GM13977 (cell line): Measurements from ENCODE around the gene KDELR3.

ENCODE experiments used
- DNase-seq: peaks from one replicate; pipeline ENCODE4 v3.0.0; 2012; ENCODE audit warnings: low spot score
- in situ Hi-C: fragments of 300-500 bp; cut with MboI; formaldehyde crosslinking; loops from one replicate; pipeline ENCODE4 v1.12.0; 2022; ENCODE audit warnings: low sequenced_read_pairs, low pct_unique_long_range_greater_than_20kb, mixed read lengths, inconsistent platforms; ENCODE audit not compliant: unreplicated experiment
- TF ChIP-seq, protein P1 (sequence below): IDR thresholded peaks from 2 replicates; pipeline ENCODE4 v1.5.1; 2012; ENCODE audit warnings: mild to moderate bottlenecking, control low read depth; ENCODE audit not compliant: insufficient read depth; ENCODE audit errors: extremely low read depth, missing control alignments

Gene KDELR3

DNA sequence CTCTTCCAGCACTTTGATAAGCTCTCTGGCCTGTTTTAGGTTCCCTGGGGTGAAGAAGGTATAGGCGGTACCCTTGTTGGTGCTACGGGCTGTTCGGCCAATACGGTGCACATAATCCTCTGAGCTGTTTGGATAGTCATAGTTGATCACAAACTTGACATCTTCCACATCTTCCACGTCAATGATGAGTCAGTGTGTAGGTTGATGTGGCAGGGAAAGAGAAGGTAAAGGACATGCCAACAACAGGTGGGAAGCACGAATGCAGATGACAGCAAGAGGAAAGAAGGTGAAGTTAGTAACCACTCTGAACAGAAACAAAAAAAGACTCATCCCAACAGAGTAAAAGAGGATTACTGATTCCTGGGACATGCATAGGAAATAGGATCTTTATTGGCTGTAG, 20.1 kb downstream of the KDELR3 start:
- no peak for DNase-seq
- in situ Hi-C loops = no loop called here
- TF ChIP-seq, protein P1, sequence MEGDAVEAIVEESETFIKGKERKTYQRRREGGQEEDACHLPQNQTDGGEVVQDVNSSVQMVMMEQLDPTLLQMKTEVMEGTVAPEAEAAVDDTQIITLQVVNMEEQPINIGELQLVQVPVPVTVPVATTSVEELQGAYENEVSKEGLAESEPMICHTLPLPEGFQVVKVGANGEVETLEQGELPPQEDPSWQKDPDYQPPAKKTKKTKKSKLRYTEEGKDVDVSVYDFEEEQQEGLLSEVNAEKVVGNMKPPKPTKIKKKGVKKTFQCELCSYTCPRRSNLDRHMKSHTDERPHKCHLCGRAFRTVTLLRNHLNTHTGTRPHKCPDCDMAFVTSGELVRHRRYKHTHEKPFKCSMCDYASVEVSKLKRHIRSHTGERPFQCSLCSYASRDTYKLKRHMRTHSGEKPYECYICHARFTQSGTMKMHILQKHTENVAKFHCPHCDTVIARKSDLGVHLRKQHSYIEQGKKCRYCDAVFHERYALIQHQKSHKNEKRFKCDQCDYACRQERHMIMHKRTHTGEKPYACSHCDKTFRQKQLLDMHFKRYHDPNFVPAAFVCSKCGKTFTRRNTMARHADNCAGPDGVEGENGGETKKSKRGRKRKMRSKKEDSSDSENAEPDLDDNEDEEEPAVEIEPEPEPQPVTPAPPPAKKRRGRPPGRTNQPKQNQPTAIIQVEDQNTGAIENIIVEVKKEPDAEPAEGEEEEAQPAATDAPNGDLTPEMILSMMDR = no peak

DNA sequence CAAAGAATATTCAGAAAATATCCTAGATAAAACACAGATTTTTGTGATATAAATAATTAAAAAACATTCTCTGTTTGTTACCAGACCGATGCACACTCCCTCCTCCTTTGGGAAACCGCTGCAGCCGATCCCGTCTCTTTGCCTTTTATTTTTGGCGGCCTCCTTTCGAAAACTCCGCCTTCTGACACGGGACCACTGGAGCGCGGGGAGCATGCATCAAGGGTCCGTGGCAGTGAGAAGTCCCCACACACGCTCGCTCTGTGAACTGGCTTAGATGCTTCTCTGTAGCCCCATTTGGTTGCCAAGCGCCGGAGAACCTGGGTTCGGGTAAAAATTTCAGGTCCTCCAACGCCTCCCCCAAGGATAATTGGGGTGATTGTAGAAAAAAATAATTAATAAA, 21.2 kb downstream of the KDELR3 start:
- in situ Hi-C loops = no loop called here
- no peak for DNase-seq
- TF ChIP-seq, protein P1 = no peak

DNA sequence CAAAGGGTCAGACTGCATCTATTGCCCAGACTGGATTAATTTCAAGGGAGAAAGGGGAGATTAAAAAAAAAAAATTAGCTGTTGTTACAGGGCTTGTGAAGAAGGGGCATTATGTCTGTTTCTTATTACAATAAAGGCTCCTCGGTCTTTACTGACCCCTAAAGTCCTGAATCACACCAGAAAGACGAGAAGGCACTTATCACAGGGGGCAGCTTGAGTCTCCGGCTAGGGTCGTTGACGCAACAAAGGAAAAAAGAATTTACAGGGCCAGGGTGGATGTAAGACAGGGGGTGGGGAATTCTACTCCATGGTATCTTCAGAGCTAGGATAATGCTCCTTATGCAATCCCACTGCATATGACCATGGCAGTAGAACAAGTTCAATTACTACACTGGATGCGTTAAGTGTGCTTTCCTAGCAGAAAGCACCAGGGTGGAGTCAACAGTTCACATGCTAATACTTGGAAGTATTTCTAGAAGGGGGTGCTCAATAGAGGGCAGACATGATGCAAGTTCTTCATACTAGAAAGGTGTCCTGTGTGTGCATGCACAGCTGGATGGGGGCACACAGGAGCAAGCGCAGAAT, 21.8 kb downstream of the KDELR3 start:
- in situ Hi-C loops = no loop called here
- TF ChIP-seq, protein P1 = no peak
- no peak for DNase-seq

DNA sequence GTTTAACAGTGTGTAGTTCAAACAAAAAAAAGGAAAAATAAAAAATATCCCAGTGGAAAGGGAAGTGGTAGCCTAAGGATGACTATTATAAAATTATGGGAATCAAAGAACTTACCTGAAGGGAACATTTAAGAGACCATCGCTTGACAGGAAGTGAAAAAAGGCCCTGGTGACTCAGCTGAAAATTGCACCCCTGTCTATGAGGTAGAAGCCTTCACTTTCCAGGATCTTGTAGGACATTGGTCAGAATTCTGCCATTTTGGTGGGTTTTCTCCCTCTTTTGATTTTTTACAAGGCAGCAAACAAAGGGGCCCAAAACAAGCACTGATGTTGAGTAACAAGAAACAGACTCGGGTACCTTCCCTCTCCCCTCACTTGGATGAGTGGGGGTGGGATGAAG, 22.6 kb downstream of the KDELR3 start:
- no peak for DNase-seq
- in situ Hi-C loops = no loop called here
- TF ChIP-seq, protein P1 = no peak

DNA sequence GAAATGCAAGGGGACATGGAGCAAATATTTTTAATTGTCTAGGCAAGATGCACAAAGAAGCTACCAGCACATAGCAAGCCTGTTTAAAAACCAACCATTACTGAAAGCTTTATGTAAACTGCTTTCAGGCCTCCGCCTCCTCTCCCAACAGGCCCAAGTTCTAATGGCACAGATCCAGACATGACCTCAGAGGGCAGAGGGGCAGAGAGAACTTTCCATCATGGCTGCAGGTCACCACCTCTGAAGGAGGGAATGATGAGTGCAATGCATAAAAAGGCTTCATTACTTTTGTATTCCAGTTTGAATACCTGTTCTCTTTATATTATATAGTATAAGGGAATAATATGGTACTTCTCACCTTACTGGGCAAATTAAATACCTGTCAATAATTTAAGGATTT, 23.0 kb downstream of the KDELR3 start:
- in situ Hi-C loops = no loop called here
- TF ChIP-seq, protein P1 = no peak
- DNase-seq = no peak

DNA sequence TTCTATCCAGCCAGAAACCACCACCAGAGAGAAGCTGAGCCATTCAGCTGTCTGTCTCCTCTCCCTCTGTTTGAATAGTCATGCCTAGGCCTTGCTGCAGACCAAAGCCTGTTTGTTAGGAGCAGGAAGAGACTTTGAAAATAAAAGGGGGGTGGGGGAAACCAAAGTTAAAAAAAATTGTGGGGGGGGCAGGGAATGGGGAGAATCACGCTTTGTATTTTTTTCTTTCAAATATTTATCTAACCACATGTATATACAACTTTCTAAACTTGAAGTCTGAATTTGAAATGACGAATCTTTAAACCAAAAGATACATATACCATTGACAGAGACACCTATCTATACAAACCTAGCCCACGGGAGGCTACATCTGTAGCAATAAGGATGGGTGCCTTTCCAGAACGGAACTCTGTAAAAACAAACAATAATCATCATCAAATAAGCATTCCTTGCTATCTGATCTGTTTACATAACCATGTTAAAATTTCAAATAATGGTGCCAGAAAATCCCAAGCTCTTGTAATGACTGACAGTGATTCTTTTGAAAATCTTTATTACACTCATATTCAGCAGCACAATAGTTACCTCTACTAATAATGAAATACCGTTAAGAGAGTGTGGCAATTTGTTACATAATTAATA, 23.9 kb downstream of the KDELR3 start:
- DNase-seq = no peak
- TF ChIP-seq, protein P1 = no peak
- in situ Hi-C loops = no loop called here
